Pancreas (tissue), 10 donors: ENCODE results near the gene NPR1. TPM values are rescaled to one million over a fixed set of nuclear protein-coding genes. Genes with fewer than 3 reads are reported as not detected.

ENCODE experiments used
- ATAC-seq, 4 donors: fragments of 200-7000 bp; cut with Tn5 transposase; one replicate each; pipeline versions ENCODE4 v1.8.0 to v1.9.1; 2020; ENCODE audit warnings: mild to moderate bottlenecking in 4 of 4, moderate library complexity in 4 of 4
- DNase-seq, 6 donors: peaks; one replicate each; pipeline ENCODE4 v3.0.0-alpha.2; 2020
- FAIRE-seq: peaks from 2 replicates; lab custom pipeline; 2012; peaks lifted over from hg19 to GRCh38; lab: Jason Lieb, UNC
- H3K27ac ChIP-seq, 4 donors: fragments of 200-600 bp; sonication (generic); 1 replicate in 3 of 4; 2 replicates in 1 of 4; pipeline versions ENCODE4 v1.5.0 to v1.8.0; 2020
- H3K27me3 ChIP-seq, 4 donors: fragments of 200-600 bp; one replicate each; pipeline ENCODE4 v1.8.0; 2021
- H3K36me3 ChIP-seq, 3 donors: fragments of 200-600 bp; sonication (generic) in 1 of 3; one replicate each; pipeline versions ENCODE4 v1.5.0 to v1.8.0; 2020 to 2021
- H3K4me1 ChIP-seq, 3 donors: fragments of 200-600 bp; one replicate each; pipeline ENCODE4 v1.8.0; 2021
- H3K4me3 ChIP-seq, 4 donors: fragments of 200-600 bp; sonication (generic) in 2 of 4; one replicate each; pipeline versions ENCODE4 v1.5.0 to v1.8.0; 2020 to 2021
- H3K9me3 ChIP-seq, 4 donors: fragments of 200-600 bp; one replicate each; pipeline ENCODE4 v1.8.0; 2021
- CTCF ChIP-seq, 4 donors: fragments of 200-600 bp; sonication (generic) in 3 of 4; IDR thresholded peaks; one replicate each; pipeline versions ENCODE4 v1.5.0 to v1.8.0; 2021; ENCODE audit warnings: antibody characterized with exemption in 4 of 4
- WGBS, 2 donors: extraction: QIAGEN DNeasy Blood & Tissue Kit; methylation state at CpG; one replicate each; pipeline ENCODE4 v1.1.7; 2013; 5-methylcytosine and 5-hydroxymethylcytosine counted together
- intact Hi-C, 3 donors: fragments of 100-400 bp; cut with DNase I; formaldehyde crosslinking; loops; one replicate each; pipeline versions ENCODE4 v1.11.1 to v1.14.2; 2022
- microRNA-seq, 2 donors: library from miRNA; unstranded; fragments of <30 nt; microRNA quantifications; one replicate each; pipeline versions ENCODE4 to v1.1.0, GENCODE V29; 2019 to 2020
- polyA plus RNA-seq, 2 donors: library from polyadenylated mRNA; stranded (reverse); fragments of 200-250 nt; gene quantifications; one replicate each; pipeline ENCODE4 v1.2.3, GENCODE V29; 2013
- total RNA-seq, 6 donors: library from RNA; stranded (reverse); fragmentation: NEBNext Ultra II Directional in 4 of 6; extraction: Animal tissue kit (Norgen Biotek cat#: 25700) in 4 of 6; gene quantifications; one replicate each; pipeline versions ENCODE4 v1.2.1 to v1.2.4, GENCODE V29; 2021 to 2023
- donor health status: healthy with polysubstance abuse.
- donor health status: DM: no; HTN: no; CAD: no; lungs with moderate emphysema.
- donor health status: DM: no; HTN: no; CAD: no.
- donor health status: control.
- donor health status: control.
- donor health status: Bipolar disorder and iron deficiency.
- donor health status: DM: yes; HTN: yes; CAD: no.
- donor health status: DM: no; HTN: no; CAD: no.
- donor health status: DM: no; HTN: no; CAD: no.
- donor health status: DM: yes; HTN: yes; CAD: no.

NPR1 gene
- total and polyA plus RNA-seq, 8 donors, result 1.6 to 11.8 (median 4.6) TPM

- FAIRE-seq (no peak), ATAC-seq (no peak), DNase-seq (no peak)
- Histone ChIP-seq H3K36me3 (no peaks in the 10 kb centered on the region), H3K27ac (peak overlapping the region in 1 of 4 donors; percentile 37), H3K9me3 (no peaks in the 10 kb centered on the region), H3K4me1 (peaks cover 0 to 6% (median 0%) of the 10 kb centered on the region in 3 donors), H3K4me3 (no peak overlapping the region), H3K27me3 (no peaks in the 10 kb centered on the region)
- WGBS, 2 donors, result 92 to 97% methylated on average over 3 of the region's 3 CpGs
- no peak for TF ChIP-seq CTCF (IDR thresholded peaks at IDR 0.05)
- intact Hi-C loops, result no loop called here
Measured at GRCh38 chr1:153735090-153735420, 56.6 kb downstream of the NPR1 start.

- intact Hi-C loops, result loop anchor here in 1 of 3 donors (5.0 kb wide), 1 partner anchor 60 kb away; no protein-coding TSS in a partner anchor
Measured at GRCh38 chr1:153741986-153742385, 63.5 kb downstream of the NPR1 start.

GRCh38 chr1:153742411-153743142, 64.1 kb downstream of the NPR1 start:
- H3K36me3 ChIP-seq, result peaks cover 0 to 8% (median 0%) of the 10 kb centered on the region in 3 donors
- H3K27me3 ChIP-seq, result no peaks in the 10 kb centered on the region
- H3K9me3 ChIP-seq, result no peaks in the 10 kb centered on the region
- no peak overlapping the region for H3K4me3 ChIP-seq
- TF ChIP-seq CTCF (IDR thresholded peaks at IDR 0.05), result no peak
- peak overlapping the region; percentile 49 to 83 (median 70) for H3K27ac ChIP-seq
- peaks cover 0 to 15% (median 11%) of the 10 kb centered on the region in 3 donors for H3K4me1 ChIP-seq
- DNase-seq (peak in 4 of 6 donors; percentile 38 to 60 (median 54)), FAIRE-seq (no peak), ATAC-seq (peak; percentile 81 to 93 (median 86))
- 37 to 38% methylated on average over 5 of the region's 5 CpGs for WGBS, 2 donors
- intact Hi-C loops, result loop anchor here in 1 of 3 donors (5.0 kb wide), 1 partner anchor 60 kb away; no protein-coding TSS in a partner anchor

More at GRCh38 chr1:153741986-153742385, 63.5 kb downstream of the NPR1 start:
- no peak for FAIRE-seq
- ATAC-seq, result no peak
- Histone ChIP-seq H3K4me3 (no peak overlapping the region), H3K36me3 (peaks cover 0 to 2% (median 0%) of the 10 kb centered on the region in 3 donors), H3K9me3 (no peaks in the 10 kb centered on the region), H3K27me3 (no peaks in the 10 kb centered on the region), H3K27ac (peak overlapping the region; percentile 13 to 75 (median 53)), H3K4me1 (peaks cover 0 to 15% (median 11%) of the 10 kb centered on the region in 3 donors)
- TF ChIP-seq CTCF (IDR thresholded peaks at IDR 0.05), result no peak
- no peak for DNase-seq
- WGBS, 2 donors, result 48 to 50% methylated on average over 2 of the region's 2 CpGs

Small RNA genes within 50 kb of the gene (microRNA-seq; reads per million reads assigned to microRNA genes)
- gene MIR8083, result 0 reads per million in 2 donors

Other genes with a start within 250 kb of the NPR1 start
- not detected for gene S100A7, start 218.0 kb upstream of the NPR1 start, total RNA-seq
- not detected for gene S100A7, start 218.0 kb upstream of the NPR1 start, polyA plus RNA-seq
- 100 to 1,000 TPM in 2 of 6 donors, 10 to 100 TPM in 4; 21.4 to 264 (median 61.8) TPM for gene S100A6, start 142.7 kb upstream of the NPR1 start, total RNA-seq
- gene S100A6, start 142.7 kb upstream of the NPR1 start, polyA plus RNA-seq, result 100 to 1,000 TPM; 304 to 495 TPM
- gene S100A5, start 137.8 kb upstream of the NPR1 start, total RNA-seq, result not detected
- not detected for gene S100A5, start 137.8 kb upstream of the NPR1 start, polyA plus RNA-seq
- 10 to 100 TPM in 4 of 6 donors, 1 to 10 TPM in 2; 5.0 to 40.9 (median 24.4) TPM for gene S100A4, start 132.9 kb upstream of the NPR1 start, total RNA-seq
- 100 to 1,000 TPM in 1 of 2 donors, 10 to 100 TPM in 1; 88.6 to 149 TPM for gene S100A4, start 132.9 kb upstream of the NPR1 start, polyA plus RNA-seq
- under 1 TPM in 3 of 6 donors, not detected in 3; 0.20 to 0.70 (median 0.66) TPM for gene S100A3, start 129.4 kb upstream of the NPR1 start, total RNA-seq
- gene S100A3, start 129.4 kb upstream of the NPR1 start, polyA plus RNA-seq, result 1 to 10 TPM in 1 of 2 donors, under 1 TPM in 1; 0.38 to 1.1 TPM
- 1 to 10 TPM in 1 of 6 donors, under 1 TPM in 3, not detected in 2; 0.60 to 2.1 (median 0.68) TPM for gene S100A2, start 112.8 kb upstream of the NPR1 start, total RNA-seq
- gene S100A2, start 112.8 kb upstream of the NPR1 start, polyA plus RNA-seq, result 1 to 10 TPM; 1.9 to 2.8 TPM
- 10 to 100 TPM in 4 of 6 donors, 1 to 10 TPM in 2; 8.1 to 30.8 (median 13.4) TPM for gene S100A16, start 65.6 kb upstream of the NPR1 start, total RNA-seq
- 10 to 100 TPM; 31.1 to 43.9 TPM for gene S100A16, start 65.6 kb upstream of the NPR1 start, polyA plus RNA-seq
- gene S100A14, start 62.4 kb upstream of the NPR1 start, total RNA-seq, result 10 to 100 TPM in 4 of 6 donors, 1 to 10 TPM in 2; 3.6 to 21.6 (median 11.1) TPM
- gene S100A14, start 62.4 kb upstream of the NPR1 start, polyA plus RNA-seq, result 10 to 100 TPM; 20.2 to 23.7 TPM
- 10 to 100 TPM; 22.0 to 47.3 (median 30.5) TPM for gene S100A13, start 51.2 kb upstream of the NPR1 start, total RNA-seq
- 100 to 1,000 TPM; 105 to 125 TPM for gene S100A13, start 51.2 kb upstream of the NPR1 start, polyA plus RNA-seq
- gene S100A1, start 50.3 kb upstream of the NPR1 start, total RNA-seq, result 10 to 100 TPM in 1 of 6 donors, 1 to 10 TPM in 5; 1.9 to 14.0 (median 4.0) TPM
- 1 to 10 TPM; 2.5 to 7.9 TPM for gene S100A1, start 50.3 kb upstream of the NPR1 start, polyA plus RNA-seq
- gene CHTOP, start 44.6 kb upstream of the NPR1 start, total RNA-seq, result 10 to 100 TPM; 27.9 to 49.2 (median 34.8) TPM
- gene CHTOP, start 44.6 kb upstream of the NPR1 start, polyA plus RNA-seq, result 10 to 100 TPM; 54.9 to 87.4 TPM
- 10 to 100 TPM in 3 of 6 donors, 1 to 10 TPM in 3; 7.5 to 17.8 (median 10.2) TPM for gene SNAPIN, start 20.0 kb upstream of the NPR1 start, total RNA-seq
- 10 to 100 TPM; 13.5 to 27.3 TPM for gene SNAPIN, start 20.0 kb upstream of the NPR1 start, polyA plus RNA-seq
- 10 to 100 TPM; 30.5 to 63.2 (median 54.3) TPM for gene ILF2, start 7.7 kb upstream of the NPR1 start, total RNA-seq
- 10 to 100 TPM; 25.7 to 61.3 TPM for gene ILF2, start 7.7 kb upstream of the NPR1 start, polyA plus RNA-seq
- gene INTS3, start 49.4 kb downstream of the NPR1 start, total RNA-seq, result 10 to 100 TPM; 13.5 to 41.4 (median 18.8) TPM
- gene INTS3, start 49.4 kb downstream of the NPR1 start, polyA plus RNA-seq, result 10 to 100 TPM; 45.1 to 56.2 TPM
- 10 to 100 TPM in 3 of 6 donors, 1 to 10 TPM in 3; 9.0 to 23.6 (median 10.8) TPM for gene SLC27A3, start 96.7 kb downstream of the NPR1 start, total RNA-seq
- 10 to 100 TPM; 46.9 to 64.0 TPM for gene SLC27A3, start 96.7 kb downstream of the NPR1 start, polyA plus RNA-seq
- 10 to 100 TPM; 15.0 to 27.1 (median 17.1) TPM for gene GATAD2B, start 244.3 kb downstream of the NPR1 start, total RNA-seq
- gene GATAD2B, start 244.3 kb downstream of the NPR1 start, polyA plus RNA-seq, result 1 to 10 TPM; 4.8 to 7.4 TPM